ENCODE measurements around the gene OR12D1.

Gene OR12D1

GRCh38 chr6:29456971-29457370 lies 42.2 kb downstream of the OR12D1 start, which contains the start of the genes OR11A1 and OR2H1:
OR11A1 (minus strand) TSS chr6:29457071; CDS start chr6:29427641, 29,430 bp downstream.
OR2H1 (plus strand) TSS chr6:29457155; CDS start chr6:29461770, 4,615 bp downstream.
- no peak for TF ChIP-seq TAF1 (IDR thresholded peaks at IDR 0.05; ENCODE audit: low read depth)
- TF ChIP-seq NFIC (IDR thresholded peaks at IDR 0.05): no peak
- TF ChIP-seq, protein P1, sequence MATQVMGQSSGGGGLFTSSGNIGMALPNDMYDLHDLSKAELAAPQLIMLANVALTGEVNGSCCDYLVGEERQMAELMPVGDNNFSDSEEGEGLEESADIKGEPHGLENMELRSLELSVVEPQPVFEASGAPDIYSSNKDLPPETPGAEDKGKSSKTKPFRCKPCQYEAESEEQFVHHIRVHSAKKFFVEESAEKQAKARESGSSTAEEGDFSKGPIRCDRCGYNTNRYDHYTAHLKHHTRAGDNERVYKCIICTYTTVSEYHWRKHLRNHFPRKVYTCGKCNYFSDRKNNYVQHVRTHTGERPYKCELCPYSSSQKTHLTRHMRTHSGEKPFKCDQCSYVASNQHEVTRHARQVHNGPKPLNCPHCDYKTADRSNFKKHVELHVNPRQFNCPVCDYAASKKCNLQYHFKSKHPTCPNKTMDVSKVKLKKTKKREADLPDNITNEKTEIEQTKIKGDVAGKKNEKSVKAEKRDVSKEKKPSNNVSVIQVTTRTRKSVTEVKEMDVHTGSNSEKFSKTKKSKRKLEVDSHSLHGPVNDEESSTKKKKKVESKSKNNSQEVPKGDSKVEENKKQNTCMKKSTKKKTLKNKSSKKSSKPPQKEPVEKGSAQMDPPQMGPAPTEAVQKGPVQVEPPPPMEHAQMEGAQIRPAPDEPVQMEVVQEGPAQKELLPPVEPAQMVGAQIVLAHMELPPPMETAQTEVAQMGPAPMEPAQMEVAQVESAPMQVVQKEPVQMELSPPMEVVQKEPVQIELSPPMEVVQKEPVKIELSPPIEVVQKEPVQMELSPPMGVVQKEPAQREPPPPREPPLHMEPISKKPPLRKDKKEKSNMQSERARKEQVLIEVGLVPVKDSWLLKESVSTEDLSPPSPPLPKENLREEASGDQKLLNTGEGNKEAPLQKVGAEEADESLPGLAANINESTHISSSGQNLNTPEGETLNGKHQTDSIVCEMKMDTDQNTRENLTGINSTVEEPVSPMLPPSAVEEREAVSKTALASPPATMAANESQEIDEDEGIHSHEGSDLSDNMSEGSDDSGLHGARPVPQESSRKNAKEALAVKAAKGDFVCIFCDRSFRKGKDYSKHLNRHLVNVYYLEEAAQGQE (IDR thresholded peaks at IDR 0.05; ENCODE audit: low read depth): no peak
- no peak for TF ChIP-seq CEBPB (IDR thresholded peaks at IDR 0.05)
- no peak for TF ChIP-seq YY1 (IDR thresholded peaks at IDR 0.05; ENCODE audit: low read depth)
- TF ChIP-seq FOXM1 (IDR thresholded peaks at IDR 0.05; ENCODE audit: borderline replicate concordance, low read depth): no peak
- TF ChIP-seq RAD21 (IDR thresholded peaks at IDR 0.05; ENCODE audit: low read depth): no peak
- no peak for TF ChIP-seq MAX (IDR thresholded peaks at IDR 0.05)
- no peak for TF ChIP-seq EGR1 (IDR thresholded peaks at IDR 0.05)
- TF ChIP-seq EP300 (IDR thresholded peaks at IDR 0.05; ENCODE audit: borderline replicate concordance): no peak
- no peak for TF ChIP-seq CREB1 (IDR thresholded peaks at IDR 0.05; ENCODE audit: low read depth)
- no peak for TF ChIP-seq ZBTB7A (IDR thresholded peaks at IDR 0.05; ENCODE audit: low read depth)
- no peak for TF ChIP-seq TEAD4 (IDR thresholded peaks at IDR 0.05)

DNA sequence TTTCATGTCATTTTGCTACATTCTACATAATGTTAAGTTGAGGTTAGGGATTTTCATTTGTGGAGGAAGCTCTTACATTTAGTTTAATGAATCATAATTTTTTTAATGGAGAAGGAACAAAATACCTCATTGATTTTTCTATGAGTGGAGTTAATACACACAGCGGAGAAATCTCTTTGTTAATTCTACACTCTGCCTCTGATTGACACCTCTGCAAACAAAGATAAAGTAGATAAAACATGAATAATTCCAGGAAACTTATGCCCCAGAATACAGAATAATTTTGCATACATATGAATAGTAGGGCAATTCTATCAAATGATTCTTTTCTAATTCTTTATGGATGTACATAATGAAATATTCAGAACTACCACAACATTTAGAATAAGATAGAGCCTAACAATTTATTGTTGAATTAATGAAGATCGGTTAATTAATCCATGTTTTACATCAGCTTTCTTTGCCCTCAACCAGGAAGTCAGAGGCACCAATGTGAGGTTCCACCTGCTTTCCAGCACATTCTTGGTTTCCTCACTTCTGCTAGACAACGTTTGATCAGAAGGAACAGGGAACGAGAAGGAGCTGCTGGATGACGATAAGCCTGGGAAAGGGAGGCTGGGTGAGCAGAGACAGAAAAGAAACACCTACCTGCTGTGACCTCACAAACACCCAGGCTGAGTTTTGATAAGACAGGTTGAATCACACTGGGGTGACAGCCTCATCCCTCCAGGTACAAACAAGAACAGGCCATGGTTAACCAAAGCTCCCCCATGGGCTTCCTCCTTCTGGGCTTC lies 46.5 kb downstream of the OR12D1 start:
- TF ChIP-seq TAF1 (IDR thresholded peaks at IDR 0.05; ENCODE audit: low read depth) (no peak), EGR1 (IDR thresholded peaks at IDR 0.05) (no peak), FOXM1 (IDR thresholded peaks at IDR 0.05; ENCODE audit: borderline replicate concordance, low read depth) (no peak), CREB1 (IDR thresholded peaks at IDR 0.05; ENCODE audit: low read depth) (no peak)

DNA sequence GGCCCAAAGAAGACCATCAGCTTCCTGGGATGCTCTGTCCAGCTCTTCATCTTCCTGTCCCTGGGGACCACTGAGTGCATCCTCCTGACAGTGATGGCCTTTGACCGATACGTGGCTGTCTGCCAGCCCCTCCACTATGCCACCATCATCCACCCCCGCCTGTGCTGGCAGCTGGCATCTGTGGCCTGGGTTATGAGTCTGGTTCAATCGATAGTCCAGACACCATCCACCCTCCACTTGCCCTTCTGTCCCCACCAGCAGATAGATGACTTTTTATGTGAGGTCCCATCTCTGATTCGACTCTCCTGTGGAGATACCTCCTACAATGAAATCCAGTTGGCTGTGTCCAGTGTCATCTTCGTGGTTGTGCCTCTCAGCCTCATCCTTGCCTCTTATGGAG lies 47.3 kb downstream of the OR12D1 start:
- TF ChIP-seq TCF12 (IDR thresholded peaks at IDR 0.05; ENCODE audit: low read depth) (no peak), YY1 (IDR thresholded peaks at IDR 0.05; ENCODE audit: low read depth) (no peak)

DNA sequence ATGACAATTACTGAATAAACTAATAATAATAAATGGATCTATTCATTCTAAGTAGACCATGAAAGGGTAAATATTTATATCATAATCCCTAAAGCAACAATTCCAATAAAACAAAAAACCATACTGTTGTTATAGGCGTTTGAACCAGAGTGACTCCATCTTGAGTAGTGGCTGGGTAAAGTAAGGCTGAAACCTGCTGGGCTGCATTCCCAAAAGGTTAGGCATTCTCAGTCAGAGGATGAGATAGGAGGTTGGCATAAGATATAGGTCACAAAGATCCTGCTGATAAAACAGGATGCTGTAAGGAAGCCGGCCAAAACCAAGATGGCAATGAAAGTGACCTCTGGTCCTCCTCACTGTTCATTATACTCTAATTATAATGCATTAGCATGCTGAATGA lies 50.6 kb downstream of the OR12D1 start:
- TF ChIP-seq ZBTB7A (IDR thresholded peaks at IDR 0.05; ENCODE audit: low read depth) (no peak), RAD21 (IDR thresholded peaks at IDR 0.05; ENCODE audit: low read depth) (no peak), FOXM1 (IDR thresholded peaks at IDR 0.05; ENCODE audit: borderline replicate concordance, low read depth) (no peak), TAF1 (IDR thresholded peaks at IDR 0.05; ENCODE audit: low read depth) (no peak), MAX (IDR thresholded peaks at IDR 0.05) (no peak), EGR1 (IDR thresholded peaks at IDR 0.05) (no peak), EP300 (IDR thresholded peaks at IDR 0.05; ENCODE audit: borderline replicate concordance) (no peak), CEBPB (IDR thresholded peaks at IDR 0.05) (no peak), TEAD4 (IDR thresholded peaks at IDR 0.05) (no peak), TCF12 (IDR thresholded peaks at IDR 0.05; ENCODE audit: low read depth) (no peak), NFIC (IDR thresholded peaks at IDR 0.05) (no peak), CREB1 (IDR thresholded peaks at IDR 0.05; ENCODE audit: low read depth) (no peak), YY1 (IDR thresholded peaks at IDR 0.05; ENCODE audit: low read depth) (no peak)
- TF ChIP-seq, protein P1 (IDR thresholded peaks at IDR 0.05; ENCODE audit: low read depth): no peak
- TF ChIP-seq, protein P2, sequence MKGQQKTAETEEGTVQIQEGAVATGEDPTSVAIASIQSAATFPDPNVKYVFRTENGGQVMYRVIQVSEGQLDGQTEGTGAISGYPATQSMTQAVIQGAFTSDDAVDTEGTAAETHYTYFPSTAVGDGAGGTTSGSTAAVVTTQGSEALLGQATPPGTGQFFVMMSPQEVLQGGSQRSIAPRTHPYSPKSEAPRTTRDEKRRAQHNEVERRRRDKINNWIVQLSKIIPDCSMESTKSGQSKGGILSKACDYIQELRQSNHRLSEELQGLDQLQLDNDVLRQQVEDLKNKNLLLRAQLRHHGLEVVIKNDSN (IDR thresholded peaks at IDR 0.05): no peak

- TF ChIP-seq EGR1 (IDR thresholded peaks at IDR 0.05) (no peak), NFIC (IDR thresholded peaks at IDR 0.05) (no peak), CREB1 (IDR thresholded peaks at IDR 0.05; ENCODE audit: low read depth) (no peak), MAX (IDR thresholded peaks at IDR 0.05) (no peak), RAD21 (IDR thresholded peaks at IDR 0.05; ENCODE audit: low read depth) (no peak), EP300 (IDR thresholded peaks at IDR 0.05; ENCODE audit: borderline replicate concordance) (no peak), TCF12 (IDR thresholded peaks at IDR 0.05; ENCODE audit: low read depth) (no peak), TEAD4 (IDR thresholded peaks at IDR 0.05) (no peak), FOXM1 (IDR thresholded peaks at IDR 0.05; ENCODE audit: borderline replicate concordance, low read depth) (no peak), ZBTB7A (IDR thresholded peaks at IDR 0.05; ENCODE audit: low read depth) (no peak), TAF1 (IDR thresholded peaks at IDR 0.05; ENCODE audit: low read depth) (no peak), YY1 (IDR thresholded peaks at IDR 0.05; ENCODE audit: low read depth) (no peak), CEBPB (IDR thresholded peaks at IDR 0.05) (no peak)
- TF ChIP-seq, protein P2 (IDR thresholded peaks at IDR 0.05): no peak
- TF ChIP-seq, protein P1 (IDR thresholded peaks at IDR 0.05; ENCODE audit: low read depth): no peak
Measured at GRCh38 chr6:29465801-29466200, 51.1 kb downstream of the OR12D1 start.

Measured in Ishikawa (cell line).